CD4-positive, alpha-beta T cell treated with Interleukin-10 for 1 hour (primary cell): ENCODE results near the gene IFT27.

Experiments
- DNase-seq: peaks from one replicate; pipeline ENCODE4 v3.0.0-alpha.2; 2020

The IFT27 gene

GRCh38 chr22:36775964-36776669 is at the start of gene IFT27:
TSS of gene IFT27 (minus strand) at chr22:36776119. CDS start at chr22:36775707, 412 bp downstream.
- DNase-seq: peak; percentile 100

DNA sequence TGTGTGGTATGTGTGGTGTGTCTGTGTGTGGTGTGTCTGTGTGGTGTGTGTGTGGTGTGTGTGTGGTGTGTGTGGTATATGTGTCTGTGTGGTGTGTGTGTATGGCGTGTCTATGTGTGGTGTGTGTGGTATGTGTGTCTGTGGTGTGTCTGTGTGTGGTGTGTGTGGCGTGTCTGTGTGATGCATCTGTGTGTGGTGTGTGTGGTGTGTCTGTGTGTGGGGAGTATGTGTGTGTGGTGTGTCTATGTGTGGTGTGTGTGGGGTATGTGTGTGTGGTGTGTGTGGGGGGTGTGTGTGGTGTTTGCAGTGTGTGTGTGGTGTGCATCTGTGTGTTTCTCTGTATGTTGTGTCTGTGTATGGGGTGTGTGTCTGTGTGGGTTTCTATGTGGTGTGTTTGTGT is 48.7 kb upstream of the IFT27 start:
- no peak for DNase-seq

DNA sequence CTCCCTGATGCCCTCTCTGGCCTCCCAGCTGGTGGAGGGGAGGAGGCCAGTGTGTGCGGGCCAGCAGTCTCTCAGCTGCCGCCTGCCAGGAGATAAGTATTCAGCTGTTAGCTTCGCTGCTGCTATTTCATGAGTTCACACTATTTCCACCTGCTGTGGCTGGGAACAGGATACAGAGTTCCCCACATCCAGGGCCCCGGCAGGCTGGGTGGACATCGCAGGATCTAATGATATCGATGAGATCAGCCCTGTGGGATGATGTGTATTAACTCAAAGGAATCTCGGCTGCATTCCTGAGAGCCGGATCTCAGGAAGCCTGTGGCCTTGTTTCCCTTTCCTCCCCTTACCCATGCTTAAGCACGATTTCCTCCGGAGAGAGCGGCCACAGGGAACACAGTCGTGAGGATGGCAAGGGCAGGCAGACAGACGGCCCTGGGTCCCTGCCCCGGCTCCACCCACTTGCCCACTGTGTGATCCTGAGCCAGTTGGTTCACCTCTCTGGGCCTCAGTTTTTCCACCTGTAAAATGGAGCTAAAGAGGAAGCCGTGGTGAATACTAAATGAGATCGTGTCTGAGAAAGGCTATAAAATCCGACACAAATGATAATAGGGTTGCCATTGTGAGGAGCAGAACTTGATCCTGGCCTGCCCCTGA is 47.4 kb upstream of the IFT27 start:
- no peak for DNase-seq

- DNase-seq: no peak
Observed at GRCh38 chr22:36822581-36822980, 46.7 kb upstream of the IFT27 start.

DNA sequence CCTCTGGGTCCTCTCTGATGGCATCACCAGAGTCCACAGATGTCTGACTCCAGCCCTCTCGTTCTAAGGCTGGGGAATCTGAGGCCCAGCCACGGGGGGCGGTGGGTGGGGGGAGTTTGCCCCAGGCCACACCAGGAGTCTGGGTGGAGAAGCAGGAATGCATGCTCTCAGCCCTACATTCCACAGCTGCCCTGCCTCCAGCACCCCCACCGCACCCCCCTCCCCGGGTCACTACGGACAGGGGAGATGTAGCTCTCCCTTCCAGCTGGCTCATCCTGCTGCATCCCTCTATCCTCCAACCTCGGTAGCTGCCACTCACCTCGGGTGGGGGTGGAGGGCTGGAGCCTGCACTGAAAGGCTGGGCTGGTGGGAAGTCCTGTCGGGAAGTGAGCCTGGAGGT is 43.2 kb upstream of the IFT27 start:
- DNase-seq: no peak

DNA sequence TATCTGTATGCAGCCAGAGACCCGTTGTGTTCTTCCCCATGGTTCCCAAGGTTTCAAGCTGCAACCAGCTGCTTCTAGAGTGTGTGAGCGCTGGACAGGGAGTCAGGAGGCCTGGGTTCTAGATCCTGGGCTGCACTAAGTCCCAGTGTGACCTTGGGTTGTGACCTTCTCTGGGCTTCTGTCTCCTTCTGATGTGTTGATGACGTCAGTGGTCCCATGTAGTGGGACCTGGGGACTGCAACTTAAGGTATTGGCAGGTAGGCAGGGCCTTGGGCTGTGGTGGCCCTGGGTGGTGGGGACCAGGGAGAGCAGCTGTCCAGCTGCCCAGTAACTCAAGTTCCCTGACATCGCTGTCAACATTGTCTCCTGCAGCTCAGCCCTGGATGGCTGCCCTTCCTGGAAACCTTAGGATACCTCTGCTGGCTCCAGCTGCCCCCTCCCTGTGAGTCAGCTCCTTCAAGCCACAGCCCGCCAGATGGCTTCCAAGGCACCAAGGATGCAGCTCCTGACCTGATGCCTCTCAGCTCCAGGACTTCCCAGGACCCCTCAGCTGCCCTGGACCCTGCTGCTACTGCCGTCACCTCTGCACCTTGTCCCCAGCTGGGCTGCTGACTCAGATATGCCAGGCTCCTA is 42.2 kb upstream of the IFT27 start:
- no peak for DNase-seq

DNA sequence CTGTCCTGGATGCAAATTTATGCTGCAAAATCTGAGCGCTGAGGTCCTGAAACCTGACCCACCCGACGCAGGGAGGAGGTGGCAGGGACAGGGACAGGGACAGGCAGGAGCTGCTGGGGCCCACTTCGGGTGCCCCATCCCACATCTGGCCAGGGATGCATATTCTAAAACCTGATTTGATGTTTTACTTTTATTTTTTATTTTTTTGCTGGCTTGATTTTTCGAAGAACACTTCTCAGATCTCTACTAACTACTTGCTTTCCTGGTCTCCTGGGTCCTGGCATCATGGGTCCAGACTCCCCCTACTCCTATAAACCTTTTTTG is 41.6 kb upstream of the IFT27 start:
- no peak for DNase-seq

DNA sequence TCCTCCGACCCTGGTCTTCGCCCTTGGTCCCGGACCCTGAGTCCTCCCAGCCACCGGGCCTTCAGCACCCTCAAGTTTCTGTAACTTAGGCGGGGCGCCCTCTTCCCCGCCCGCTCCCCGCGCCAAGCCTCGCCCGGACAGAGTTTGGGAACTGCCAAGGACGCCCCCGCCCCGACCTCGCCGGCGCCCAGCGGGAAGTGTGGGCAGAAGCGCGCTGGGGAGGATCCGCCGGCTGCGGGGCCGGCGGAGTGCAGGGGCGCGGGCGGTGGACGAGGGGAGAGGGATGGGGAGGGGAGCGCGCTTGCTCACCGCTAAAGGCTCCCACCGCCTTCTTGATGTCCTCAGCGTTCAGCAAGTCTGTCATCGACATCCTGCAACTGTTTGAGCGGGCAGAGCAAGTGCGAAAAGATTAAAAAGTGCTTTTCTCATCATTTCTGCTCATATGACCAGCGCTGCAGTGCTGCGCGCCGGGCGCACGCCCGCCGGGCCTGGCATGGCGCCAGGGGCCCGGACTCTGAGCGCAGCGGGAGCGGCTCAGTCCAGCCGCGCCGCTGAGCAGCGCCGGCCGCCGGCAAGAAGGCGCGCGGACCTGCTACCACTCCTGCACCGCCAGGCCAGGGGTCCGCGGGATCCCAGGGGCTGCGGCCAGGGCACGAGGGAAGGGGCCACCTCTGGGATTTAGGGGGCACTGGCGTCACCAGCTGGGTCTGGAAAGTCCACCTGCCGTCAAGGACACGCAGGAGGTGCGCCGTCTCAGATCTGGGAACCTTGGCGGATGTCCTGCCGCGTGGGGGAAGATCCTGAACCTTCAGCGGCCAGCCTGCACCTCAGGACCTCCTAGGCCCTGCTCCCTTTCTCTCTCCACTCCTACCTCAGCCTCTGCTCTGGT is 41.0 kb upstream of the IFT27 start, which contains the start of gene PVALB:
PVALB (minus strand) TSS at position 400 of the 889 bp plus-strand sequence; CDS start at position 370, 30 bp downstream.
- DNase-seq: no peak

DNA sequence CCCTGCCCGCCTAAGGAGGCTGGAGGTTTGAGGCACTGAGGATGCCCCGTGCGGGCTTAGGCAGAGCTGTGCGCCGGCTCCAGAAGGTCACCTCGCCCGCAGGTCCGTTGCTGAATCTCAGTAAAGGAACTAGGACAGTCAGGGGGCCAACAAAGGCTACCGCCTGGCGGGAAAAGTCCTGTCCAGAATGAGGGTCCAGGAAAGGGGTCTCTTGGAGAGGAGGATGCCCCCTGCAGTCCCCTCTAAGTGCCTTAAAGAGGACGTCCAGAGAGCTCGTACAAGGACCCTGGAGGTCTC is 40.4 kb upstream of the IFT27 start:
- no peak for DNase-seq

GRCh38 chr22:36815558-36816338 is 39.8 kb upstream of the IFT27 start:
- DNase-seq: no peak

DNA sequence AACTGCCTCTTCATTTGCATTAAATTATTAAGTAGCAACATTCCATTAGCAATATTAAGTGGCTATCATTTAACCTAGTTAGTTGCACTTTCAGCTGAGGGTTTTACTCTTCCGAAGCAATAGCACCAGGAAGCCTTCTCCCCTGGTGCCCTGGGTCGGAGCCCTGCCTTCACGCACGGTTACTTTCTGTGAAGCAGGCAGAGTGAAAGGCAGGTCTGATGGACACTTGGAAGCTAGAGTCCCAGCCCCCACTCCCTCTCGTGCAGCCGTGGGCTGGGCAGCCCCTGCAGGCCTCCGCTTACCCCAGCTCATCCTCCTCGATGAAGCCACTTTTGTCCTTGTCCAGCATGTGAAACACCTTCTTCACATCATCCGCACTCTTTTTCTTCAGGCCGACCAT is 38.9 kb upstream of the IFT27 start:
- no peak for DNase-seq

- DNase-seq: no peak
Observed at GRCh38 chr22:36811094-36811800, 35.3 kb upstream of the IFT27 start.

DNA sequence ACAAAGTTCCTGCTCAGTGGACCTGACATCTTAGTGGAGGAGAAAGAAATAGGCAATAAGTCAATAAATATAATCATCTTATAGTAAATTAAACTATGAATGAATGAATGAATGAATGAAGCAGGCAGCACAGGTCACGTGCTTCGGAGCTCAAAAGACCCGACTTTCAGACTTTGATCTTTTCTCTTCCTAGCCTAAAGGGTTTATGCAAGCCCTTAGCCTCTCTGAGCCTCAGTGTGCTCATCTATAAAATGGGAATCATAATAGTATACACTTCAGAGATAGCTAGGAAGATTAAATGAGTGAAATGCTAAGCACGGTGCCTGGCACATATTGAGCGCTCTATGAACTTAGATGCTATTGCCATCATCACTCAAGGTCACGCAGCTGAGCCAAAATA is 33.4 kb upstream of the IFT27 start:
- no peak for DNase-seq

DNA sequence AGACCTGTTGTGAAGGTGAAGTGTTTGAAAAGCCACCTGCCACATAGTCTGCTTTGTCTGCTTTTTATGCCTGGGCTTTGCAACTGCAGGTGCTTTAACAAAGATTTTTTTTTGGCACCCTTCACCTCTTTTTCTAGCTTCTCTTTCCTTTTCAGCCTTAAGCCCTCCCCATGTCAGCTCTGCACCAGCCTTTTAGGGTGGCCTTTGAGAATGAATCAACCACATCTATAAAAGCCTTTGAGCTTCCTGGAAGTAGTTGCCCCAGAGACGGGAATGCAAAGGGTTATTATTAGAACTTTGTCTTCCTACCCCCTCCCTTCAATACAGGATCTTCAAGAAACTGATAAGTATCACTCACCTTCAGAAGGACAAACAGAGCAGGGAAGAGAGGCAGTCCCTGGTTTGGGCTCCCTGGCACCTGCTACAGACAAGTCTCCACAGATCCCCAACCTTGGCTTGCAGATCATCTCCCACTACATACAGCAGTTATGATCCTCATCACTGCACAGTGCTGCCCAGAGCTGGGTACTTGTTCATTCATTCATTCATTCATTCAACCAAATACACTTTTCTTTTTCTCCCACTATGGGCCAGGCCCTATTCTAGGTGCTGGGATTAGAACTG is 32.9 kb upstream of the IFT27 start:
- DNase-seq: no peak

DNA sequence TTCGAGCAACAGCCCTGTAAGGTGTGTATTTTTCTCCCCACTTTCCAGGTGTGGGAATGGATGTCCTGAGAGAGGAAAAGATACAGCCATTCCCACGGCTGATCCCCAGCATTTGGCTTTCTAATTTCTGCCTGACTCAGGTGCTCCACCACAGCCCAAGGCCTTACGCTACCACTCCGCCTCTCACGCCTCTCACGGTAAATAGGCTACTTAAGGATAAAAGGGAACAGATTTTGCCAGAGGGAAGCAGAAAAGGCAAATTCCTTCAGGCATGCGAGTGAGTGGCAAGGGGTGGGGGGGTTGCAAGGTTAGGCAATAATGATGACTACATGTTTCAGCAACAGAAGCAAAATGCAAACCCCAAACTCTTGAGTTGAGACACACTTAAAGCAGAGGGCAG is 31.7 kb upstream of the IFT27 start:
- no peak for DNase-seq

GRCh38 chr22:36806835-36807234 is 30.9 kb upstream of the IFT27 start:
- DNase-seq: no peak

DNA sequence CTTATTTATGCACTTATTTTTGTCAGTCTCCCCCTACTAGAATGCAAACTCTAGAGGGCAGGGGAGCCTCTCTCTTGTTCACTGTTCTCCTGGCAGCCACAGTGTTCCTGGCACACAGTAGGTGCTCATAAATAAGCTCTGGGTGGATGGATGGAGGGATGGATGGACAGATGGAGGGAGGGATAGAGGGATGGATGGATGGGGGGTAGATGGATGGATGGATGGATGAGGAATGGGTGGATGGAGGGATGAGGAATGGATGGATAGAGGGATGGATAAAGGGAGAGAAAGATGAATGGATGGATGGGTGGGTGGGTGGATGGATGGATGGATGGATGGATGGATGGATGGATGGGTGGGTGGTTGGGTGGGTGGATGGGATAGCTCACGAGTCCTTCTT is 27.4 kb upstream of the IFT27 start:
- DNase-seq: no peak

DNA sequence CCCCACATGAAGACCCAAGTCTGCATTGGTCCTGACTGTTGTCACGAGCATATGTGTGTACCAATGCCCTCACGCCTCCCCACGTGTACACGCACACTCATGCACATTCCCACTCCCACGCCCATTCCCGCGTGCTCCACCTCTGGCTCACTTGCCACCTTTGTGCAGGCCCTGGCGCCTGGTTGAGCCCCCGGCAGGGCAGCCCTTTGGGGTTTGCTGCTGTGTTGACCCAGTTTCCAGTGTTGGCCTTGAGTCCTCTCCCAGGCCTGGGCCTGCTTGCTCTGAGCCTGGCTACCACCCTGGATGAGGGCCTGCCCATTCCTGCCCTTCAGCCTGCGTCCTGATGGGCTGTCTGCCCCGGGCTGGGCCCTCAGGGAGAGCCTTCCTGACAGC is 22.8 kb upstream of the IFT27 start:
- DNase-seq: no peak

DNA sequence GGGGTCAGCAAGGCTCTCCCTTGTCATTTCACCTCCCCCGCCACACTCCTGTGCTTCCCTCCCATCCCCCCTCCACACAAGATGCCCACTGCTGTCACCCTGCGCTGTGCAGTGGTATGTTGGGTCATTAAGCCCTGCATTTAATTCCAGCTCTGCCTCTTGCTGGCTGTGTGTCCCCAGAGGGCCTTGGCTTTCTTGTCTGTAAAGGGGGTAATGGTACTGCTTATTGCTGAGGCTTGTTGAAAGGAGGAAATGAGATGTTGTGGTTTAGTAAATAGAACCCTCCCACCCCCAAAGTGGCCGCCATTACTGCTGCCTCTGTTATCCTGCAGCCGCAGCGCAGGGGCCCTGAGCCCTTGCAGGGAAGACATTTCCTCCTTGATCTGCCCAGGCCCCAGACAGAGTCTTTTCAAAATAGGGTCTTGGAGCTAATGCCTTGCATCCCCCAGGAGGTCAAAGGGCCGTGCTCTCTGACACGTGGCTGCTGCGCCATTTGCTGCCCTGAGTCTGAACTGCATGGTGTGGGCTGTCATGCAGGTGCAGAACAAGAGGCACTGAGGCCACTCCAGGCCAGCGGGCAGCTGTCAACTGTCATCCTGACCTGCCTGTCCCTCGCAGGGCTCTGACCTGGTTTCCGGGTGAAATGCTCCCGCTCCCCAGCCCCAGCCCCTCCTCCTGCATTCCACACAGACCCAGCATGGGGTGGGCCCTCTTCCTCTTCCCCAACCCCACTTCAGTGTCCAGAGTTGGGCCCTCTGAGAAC is 22.2 kb upstream of the IFT27 start:
- DNase-seq: no peak

- DNase-seq: no peak
Observed at GRCh38 chr22:36797374-36797773, 21.5 kb upstream of the IFT27 start.
